K562 treated with DMSO at 1 percent for 12 hours (cell line): Measurements from ENCODE around the gene MGAT5B. TPM values are rescaled to one million over a fixed set of nuclear protein-coding genes. Genes with fewer than 3 reads are reported as not detected.

ENCODE experiments used
- total RNA-seq: library from RNA; unstranded; fragments of 300-600 nt; gene quantifications from 2 replicates; pipeline ENCODE4 v1.2.3, GENCODE V29; 2022; ENCODE audit not compliant: insufficient read depth

Gene MGAT5B, protein sequence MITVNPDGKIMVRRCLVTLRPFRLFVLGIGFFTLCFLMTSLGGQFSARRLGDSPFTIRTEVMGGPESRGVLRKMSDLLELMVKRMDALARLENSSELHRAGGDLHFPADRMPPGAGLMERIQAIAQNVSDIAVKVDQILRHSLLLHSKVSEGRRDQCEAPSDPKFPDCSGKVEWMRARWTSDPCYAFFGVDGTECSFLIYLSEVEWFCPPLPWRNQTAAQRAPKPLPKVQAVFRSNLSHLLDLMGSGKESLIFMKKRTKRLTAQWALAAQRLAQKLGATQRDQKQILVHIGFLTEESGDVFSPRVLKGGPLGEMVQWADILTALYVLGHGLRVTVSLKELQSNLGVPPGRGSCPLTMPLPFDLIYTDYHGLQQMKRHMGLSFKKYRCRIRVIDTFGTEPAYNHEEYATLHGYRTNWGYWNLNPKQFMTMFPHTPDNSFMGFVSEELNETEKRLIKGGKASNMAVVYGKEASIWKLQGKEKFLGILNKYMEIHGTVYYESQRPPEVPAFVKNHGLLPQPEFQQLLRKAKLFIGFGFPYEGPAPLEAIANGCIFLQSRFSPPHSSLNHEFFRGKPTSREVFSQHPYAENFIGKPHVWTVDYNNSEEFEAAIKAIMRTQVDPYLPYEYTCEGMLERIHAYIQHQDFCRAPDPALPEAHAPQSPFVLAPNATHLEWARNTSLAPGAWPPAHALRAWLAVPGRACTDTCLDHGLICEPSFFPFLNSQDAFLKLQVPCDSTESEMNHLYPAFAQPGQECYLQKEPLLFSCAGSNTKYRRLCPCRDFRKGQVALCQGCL
- not detected in 2 replicates for total RNA-seq

DNA sequence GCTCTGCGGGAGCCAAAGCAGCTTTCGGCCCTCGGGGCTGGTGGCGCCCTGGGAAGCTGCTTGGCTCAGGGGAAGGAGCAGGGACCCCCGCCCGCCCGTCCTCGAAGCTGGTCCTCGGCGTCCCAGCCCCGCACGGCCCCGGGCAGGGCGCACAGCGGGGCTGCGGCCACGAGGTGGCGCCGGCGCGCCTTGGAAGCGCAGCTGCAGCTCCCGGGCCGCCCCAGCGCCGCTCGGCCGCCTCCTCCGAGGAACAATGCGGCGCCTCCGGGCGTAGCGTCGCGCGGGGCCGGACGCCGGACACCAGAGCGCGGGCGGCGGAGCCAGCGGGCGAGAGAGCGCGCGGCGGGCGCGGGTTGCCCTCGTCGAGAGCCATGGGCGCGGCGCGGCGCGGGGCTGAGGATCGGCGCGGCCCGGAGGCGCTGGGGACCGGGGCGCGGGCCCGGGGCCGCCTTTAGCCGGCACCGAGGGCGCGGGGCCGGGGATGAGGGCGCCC, at the start of gene MGAT5B:
Gene MGAT5B (plus strand): TSS at position 229 of the 493 bp plus-strand sequence. CDS start 626 bp downstream, outside the sequence.

Other genes with a start within 250 kb of the MGAT5B start
- 24.2 and 28.9 TPM in 2 replicates for gene ST6GALNAC1, start 224.6 kb upstream of the MGAT5B start, total RNA-seq
- gene MXRA7, start 157.4 kb upstream of the MGAT5B start, total RNA-seq: 11.1 and 14.7 TPM in 2 replicates
- 36.3 and 53.7 TPM in 2 replicates for gene JMJD6, start 141.8 kb upstream of the MGAT5B start, total RNA-seq
- gene METTL23, start 141.6 kb upstream of the MGAT5B start, total RNA-seq: 66.5 and 71.4 TPM in 2 replicates
- gene SRSF2, start 131.1 kb upstream of the MGAT5B start, total RNA-seq: 297 and 419 TPM in 2 replicates
- 13.4 and 37.2 TPM in 2 replicates for gene MFSD11, start 130.3 kb upstream of the MGAT5B start, total RNA-seq